Lung microvascular endothelial cell (primary cell): ENCODE results near the gene INTS11. TPM values are rescaled to one million over a fixed set of nuclear protein-coding genes. Genes with fewer than 3 reads are reported as not detected.
A peak's percentile ranks its signal among the peaks of the same experiment; 100 is the strongest.
"Not testable (repeated sequence)": the region's sequence is repeated elsewhere in the genome, so short reads cannot be mapped to it uniquely, and the experiment has no call there.

Experiments
- DNase-seq, 2 donors: peaks; one replicate each; pipeline versions ENCODE4 v3.0.0 to v3.0.0-alpha.2; 2010; ENCODE audit warnings: low read depth in 2 of 2
- total RNA-seq: library from RNA; depleted of rRNA; stranded (reverse); fragments of >200 nt; gene quantifications from 2 replicates; pipeline ENCODE4 v1.2.1, GENCODE V29; 2014

Gene INTS11
- 44.9 and 50.4 TPM in 2 replicates for total RNA-seq

- peak; percentile 93 to 95 for DNase-seq
Observed at GRCh38 chr1:1324524-1325287, at the start of gene INTS11, which contains the start of gene CPTP. INTS11 (minus strand) TSS chr1:1324660; CDS start chr1:1324608, 52 bp downstream. CPTP (plus strand) TSS chr1:1324802; CDS start chr1:1326911, 2,109 bp downstream.

DNA sequence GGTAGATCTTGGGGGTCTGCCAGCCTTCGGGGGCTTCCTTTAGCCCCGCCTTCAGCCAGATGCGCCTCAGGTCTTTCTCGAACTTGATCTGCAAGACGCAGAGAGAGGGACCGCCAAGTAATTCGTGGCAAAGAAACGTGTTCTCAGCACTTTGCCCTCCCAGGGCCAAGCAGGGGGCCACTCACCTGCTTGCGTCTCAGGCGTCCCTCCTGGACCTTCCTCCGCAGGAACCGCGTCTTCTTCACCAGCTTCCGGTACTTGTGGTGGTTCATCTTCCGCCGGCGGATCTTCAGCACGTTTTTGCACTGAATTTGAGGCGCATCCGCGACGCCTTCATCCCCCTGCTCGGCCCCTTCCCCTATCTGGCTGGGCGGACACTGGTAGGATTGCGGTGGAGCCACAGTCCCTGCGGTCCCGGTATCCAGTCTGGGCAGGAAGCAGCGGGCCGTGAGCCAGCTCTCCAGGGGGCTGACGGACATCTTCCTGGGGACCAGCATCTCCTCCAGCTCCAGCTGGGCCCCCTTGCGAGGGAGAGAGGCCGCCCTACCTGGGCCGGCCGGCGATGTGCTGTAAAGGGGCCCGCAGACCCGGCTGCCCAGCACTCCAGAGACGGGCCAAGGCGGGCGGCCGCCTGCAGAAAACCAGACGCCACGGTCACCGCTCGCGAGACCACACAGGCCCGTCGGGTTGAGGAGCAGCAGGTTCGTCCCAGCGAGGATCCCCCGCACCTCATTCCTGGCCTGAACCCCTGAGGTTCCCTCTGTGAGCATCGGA is 49.5 kb upstream of the INTS11 start:
- DNase-seq, result no peak

- no peak for DNase-seq
Observed at GRCh38 chr1:1373051-1373814, 48.8 kb upstream of the INTS11 start.

DNA sequence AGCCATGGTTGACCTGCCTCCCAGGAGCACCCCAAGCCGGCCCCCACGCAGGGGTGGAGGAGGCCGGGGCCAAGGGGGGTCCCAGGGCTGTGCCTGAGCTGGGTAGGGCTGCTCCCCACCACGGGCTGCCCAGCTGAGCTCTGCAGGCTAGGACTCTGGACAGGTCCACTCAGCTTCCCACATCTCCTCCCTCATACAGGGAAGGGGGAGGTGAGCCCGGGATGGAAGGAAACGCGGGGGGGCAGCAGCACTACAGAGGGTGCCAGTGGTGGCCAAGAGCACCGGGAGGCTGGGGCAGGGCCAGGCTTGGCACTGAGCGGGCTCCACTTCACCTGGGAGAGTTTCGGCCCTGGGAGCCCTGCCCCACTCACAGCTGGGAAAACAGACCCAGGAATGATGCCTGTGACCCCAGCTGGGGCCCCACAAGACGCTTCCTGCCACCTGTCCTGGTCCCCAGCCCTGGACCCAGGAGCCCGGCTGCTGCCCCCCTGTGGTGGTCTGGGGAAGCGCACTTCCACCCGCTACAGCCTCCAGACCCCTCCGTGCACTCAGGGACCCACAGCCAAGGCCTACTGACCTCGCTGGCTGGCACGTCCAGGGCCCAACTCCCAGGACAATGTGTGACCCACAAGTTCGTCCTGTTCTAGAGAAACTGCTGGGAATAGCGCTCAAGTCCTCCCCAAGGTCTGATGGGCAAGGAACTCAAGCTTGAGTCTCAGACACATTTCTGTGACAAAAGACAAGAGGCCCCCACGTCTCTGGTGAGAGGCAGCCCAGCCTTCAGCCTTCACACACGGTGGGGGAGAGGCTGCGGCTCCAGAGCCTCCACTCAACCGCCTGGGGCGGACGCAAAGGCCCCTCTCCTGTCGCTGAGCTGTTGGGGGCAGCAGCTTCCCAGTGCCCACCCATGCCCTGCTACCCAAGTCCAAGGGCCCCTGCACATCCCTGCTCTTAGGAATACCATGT is 47.6 kb upstream of the INTS11 start:
- peak; percentile 51 to 71 for DNase-seq

- no peak for DNase-seq
Observed at GRCh38 chr1:1371364-1371745, 46.9 kb upstream of the INTS11 start.

DNA sequence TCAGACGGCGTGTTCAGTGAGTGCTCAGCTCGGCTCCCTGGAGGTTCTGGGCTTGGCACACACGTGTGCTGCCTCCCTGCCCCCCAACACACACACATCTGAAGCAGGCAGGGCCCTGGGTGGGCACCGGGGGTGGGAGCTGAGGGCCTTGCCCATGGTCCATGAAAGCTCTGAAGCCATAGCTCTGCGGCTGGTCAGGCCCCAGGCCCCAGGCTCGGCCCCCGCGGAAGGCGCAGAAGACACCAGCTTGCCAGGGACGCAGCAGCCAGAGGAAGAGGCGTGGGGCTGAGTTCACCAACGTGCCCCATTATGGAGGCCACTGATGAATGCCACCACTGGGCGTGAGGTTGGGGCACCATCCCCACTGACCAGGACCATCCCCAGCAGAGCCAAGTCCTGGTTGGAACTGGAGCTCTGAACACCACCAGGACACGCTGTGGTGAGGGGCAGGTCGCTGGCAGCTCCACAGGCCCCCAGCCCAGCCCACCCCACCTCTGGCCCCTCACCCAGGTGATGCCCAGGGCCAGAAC is 46.4 kb upstream of the INTS11 start:
- no peak for DNase-seq

DNA sequence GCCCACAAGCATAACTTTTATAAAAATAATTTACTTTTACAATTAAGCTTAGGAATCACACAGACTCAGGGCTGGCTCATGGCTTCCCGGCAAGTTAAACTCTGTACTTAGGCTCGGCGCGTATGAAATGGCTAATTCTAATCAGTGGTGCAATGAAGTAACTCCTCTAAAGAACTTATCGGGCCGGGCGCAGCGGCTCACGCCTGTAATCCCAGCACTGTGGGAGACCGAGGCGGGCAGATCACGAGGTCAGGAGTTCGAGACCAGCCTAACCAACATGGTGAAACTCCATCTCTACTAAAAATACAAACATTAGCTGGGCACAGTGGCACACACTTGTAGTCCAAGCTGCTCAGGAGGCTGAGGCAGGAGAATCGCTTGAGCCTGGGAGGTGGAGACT is 45.6 kb upstream of the INTS11 start:
- not testable (repeated sequence) for DNase-seq

- no peak for DNase-seq
Observed at GRCh38 chr1:1367315-1367714, 42.9 kb upstream of the INTS11 start.

GRCh38 chr1:1366699-1367066 is 42.2 kb upstream of the INTS11 start:
- no peak for DNase-seq

DNA sequence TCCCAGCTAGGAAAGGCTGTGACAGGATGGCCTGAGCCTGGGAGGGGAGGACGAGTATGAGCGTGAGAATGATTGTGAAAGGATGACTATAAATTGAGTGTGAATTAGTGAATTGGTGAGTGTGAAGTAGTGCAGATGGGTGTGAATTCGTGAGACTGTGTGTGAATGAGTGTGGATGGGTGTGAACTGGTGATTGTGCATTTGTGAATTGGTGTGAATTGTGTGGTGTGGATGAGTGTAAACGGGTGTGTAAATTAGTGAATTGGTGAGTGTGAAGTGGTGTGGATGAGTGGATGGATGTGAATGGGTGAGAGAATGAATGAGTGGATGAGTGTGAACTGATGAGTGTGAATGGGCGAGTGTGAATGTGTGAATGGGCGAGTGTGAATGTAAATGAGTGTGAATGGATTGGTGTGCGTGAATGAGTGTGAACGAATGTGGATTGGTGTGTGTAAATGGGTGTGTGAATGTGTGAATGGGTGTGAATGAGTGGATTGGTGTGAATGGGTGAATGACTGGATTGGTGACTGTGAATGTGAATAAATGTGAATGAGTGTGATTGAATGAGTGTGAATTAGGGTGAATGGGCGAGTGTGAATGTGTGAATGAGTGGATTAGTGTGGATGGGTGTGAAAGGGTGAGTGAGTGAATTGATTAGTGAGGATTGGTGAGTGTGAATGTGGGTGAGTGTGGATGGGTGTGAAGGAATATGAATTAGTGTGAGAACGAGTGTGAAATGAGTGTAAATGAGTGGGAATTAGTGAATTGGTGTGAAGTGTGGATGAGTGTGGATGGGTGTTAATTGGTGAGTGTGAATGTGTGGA is 41.6 kb upstream of the INTS11 start:
- DNase-seq, result no peak

DNA sequence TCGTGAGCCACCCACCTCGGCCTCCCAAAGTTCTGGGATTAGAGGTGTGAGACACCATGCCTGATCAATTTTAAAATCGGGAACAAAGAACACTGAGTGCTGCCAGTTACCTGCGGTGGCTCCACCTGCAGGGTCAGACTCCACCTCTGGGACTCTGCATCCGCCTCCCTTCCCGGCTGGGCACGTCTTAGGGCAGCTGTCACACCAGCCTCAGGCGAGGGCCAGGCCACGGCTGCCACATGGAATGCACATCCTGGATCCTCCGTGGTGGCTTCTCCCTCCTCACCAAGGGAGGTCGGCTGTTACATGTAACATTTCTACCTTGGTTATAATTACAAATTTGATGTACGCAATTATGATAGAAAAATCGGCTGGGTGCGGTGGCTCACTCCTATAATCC is 39.8 kb upstream of the INTS11 start:
- no peak for DNase-seq

GRCh38 chr1:1361982-1362423 is 37.5 kb upstream of the INTS11 start:
- peak; percentile 44 to 61 for DNase-seq

DNA sequence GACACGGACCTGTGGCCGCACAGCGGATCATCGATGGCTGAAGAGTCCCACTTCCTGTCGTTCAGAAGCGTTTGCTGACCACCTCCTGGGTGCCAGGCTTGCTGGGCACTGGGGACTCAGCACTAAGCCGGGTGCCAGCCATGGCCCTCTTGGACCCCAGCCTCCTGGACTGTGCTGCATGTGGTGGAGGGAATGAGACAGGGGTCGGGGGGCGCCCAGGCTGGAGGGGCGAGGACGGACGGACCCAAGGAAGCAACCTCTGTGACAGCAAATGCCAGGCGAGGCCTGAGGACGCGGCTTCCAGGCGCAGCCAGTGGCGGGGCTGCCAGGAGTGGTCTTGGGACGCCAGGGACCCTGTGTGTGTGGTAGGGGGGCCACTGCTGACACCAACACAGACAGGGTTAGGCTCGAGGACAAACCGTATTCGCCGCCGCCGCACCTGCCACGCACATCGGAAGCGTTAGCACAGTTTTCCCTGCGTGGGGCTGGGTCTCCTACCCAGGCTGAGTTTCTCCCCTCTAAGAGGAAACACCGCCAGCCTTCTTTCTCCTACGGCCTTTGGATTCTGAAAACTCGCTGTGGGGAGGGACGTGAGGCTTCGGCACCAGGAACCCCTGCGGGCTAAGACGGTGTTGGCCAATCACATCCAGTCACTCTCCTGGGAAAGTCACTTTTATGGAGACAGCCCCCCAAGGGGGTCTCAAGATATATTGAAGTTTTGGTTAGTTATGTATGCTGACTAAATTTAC is 36.9 kb upstream of the INTS11 start:
- DNase-seq, result no peak

DNA sequence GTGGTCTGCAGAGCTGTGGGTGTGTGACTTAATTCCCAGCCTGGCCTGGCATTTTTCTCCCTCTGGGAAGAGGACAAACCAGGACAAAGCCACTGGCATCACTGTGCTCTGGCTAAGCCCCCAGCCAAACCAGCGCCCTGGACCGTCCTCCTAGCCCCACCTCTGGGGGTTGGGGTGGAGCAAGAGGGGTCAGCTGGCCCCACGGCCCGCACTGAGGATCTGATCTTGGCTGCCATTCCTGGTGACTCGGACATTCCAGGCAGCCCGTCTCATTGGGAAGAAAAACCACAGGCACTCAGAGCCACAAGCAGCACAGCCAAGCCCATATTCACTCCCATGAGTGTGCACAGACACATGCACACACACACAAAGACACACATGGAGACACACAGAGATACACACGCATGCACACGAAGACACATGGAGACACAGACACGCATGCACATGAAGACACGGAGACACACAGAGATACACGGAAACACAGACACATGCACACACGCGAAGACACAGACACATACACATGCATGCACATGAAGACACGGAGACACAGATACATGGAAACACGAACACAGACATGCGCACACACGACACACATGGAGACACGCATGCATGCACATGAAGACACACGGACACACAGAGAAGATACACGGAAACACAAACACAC is 36.2 kb upstream of the INTS11 start:
- peak in 1 of 2 donors; percentile 65 for DNase-seq

DNA sequence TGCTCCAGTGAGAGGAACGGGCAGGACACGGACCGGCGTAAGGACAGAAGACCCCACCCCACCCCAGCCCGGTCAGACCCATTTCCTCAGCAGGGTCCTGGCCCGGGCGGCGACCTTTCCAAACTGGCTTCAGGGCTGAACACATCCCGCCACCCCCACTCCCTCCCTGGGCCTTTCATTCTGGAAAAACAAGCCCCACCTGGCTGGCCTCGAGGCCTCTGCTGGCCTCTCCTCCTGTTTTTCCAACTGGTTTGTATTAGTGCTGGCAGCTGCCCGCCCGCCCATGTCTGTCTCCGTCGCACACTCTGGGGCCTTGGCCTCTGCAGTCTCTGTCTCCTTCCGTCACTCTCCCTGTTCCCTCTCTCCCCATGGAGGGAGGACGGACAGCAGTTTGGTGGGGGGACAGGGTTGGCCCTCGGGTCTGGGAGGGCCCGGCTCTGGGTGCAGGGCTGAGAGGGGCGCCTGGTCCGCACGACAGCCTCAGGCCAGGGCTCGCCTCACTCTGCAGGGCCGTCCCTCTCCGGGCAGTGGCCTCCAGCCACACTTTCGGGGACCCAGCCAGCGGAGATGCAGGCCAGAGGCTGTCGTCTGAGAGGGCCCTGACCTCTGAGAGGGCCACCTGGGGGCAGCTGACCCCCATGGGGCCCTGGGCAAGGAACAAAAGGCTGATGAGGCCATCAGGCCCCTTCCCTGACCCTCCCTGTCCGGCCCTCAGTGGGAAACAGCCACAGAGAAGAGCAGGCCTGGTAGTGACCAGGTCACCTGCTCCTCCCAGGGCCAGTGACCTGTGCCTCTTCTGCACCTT is 35.4 kb upstream of the INTS11 start:
- DNase-seq, result peak in 1 of 2 donors; percentile 61

DNA sequence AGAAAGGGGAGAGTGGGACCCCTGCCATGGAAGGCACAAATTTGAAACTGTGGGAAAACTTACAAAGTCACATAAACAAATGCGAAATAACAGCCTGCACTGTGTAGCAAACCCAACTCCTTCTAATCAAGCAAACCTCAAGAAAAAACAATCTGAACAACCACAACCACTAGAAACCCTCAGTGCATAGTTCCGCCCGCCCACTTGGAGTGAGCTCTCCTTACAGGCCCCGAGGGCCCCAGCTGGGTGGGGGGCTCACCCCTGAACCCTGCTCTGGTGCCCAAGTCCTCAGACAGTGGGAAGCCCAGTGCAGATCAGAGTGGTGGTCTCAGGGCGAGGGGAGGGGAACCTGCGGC is 34.8 kb upstream of the INTS11 start:
- DNase-seq, result no peak

GRCh38 chr1:1358433-1359271 is 34.2 kb upstream of the INTS11 start, which contains the start of gene MXRA8:
MXRA8 (minus strand) TSS chr1:1358555; CDS start chr1:1358504, 51 bp downstream.
- no peak for DNase-seq
